HEK293T (cell line): ENCODE measurements around the gene TMC1.

Source experiments
- CTCF ChIA-PET: fragments of 350-600 bp; formaldehyde crosslinking; extraction: SDS; loops from one replicate; lab custom pipeline; 2021; ENCODE audit warnings: antibody characterized with exemption, inconsistent platforms; lab: Yijun Ruan, JAX
- POLR2A ChIA-PET: fragments of 350-600 bp; formaldehyde crosslinking; extraction: SDS; loops from one replicate; lab custom pipeline; 2020; ENCODE audit warnings: antibody characterized with exemption, inconsistent platforms; lab: Yijun Ruan, JAX
- DNase-seq: peaks from one replicate; pipeline ENCODE4 v3.0.0; 2012; ENCODE audit warnings: mixed read lengths; ENCODE audit errors: extremely low spot score
- ARNT ChIP-seq: fragments of 450-650 bp; IDR thresholded peaks from 2 replicates; pipeline ENCODE4 v1.6.1; 2017; ENCODE audit warnings: mild to moderate bottlenecking
- BHLHE40 ChIP-seq: fragments of 450-650 bp; IDR thresholded peaks from 2 replicates; pipeline ENCODE4 v1.6.1; 2016; ENCODE audit warnings: mild to moderate bottlenecking, moderate library complexity, borderline replicate concordance
- CTBP1 ChIP-seq: fragments of 450-650 bp; IDR thresholded peaks from 2 replicates; pipeline ENCODE4 v1.6.1; 2016; ENCODE audit warnings: borderline replicate concordance
- ELF4 ChIP-seq: fragments of 450-650 bp; IDR thresholded peaks from 2 replicates; pipeline ENCODE4 v1.6.1; 2017; ENCODE audit warnings: antibody characterized with exemption
- FOXA1 ChIP-seq: fragments of 450-650 bp; IDR thresholded peaks from 2 replicates; pipeline ENCODE4 v1.6.1; 2016; ENCODE audit warnings: mild to moderate bottlenecking
- FOXK2 ChIP-seq: fragments of 450-650 bp; IDR thresholded peaks from 2 replicates; pipeline ENCODE4 v1.6.1; 2016; ENCODE audit warnings: mild to moderate bottlenecking
- FOXM1 ChIP-seq: fragments of 450-650 bp; IDR thresholded peaks from 2 replicates; pipeline ENCODE4 v1.6.1; 2017; ENCODE audit warnings: mild to moderate bottlenecking, borderline replicate concordance
- HDGF ChIP-seq: fragments of 450-650 bp; IDR thresholded peaks from 2 replicates; pipeline ENCODE4 v1.6.1; 2017; ENCODE audit warnings: antibody characterized with exemption, borderline replicate concordance
- L3MBTL2 ChIP-seq: fragments of 450-650 bp; conservative IDR thresholded peaks from 2 replicates; pipeline ENCODE4 v1.6.1; 2016; ENCODE audit warnings: mild to moderate bottlenecking
- LEF1 ChIP-seq: fragments of 450-650 bp; IDR thresholded peaks from 2 replicates; pipeline ENCODE4 v1.6.1; 2017; ENCODE audit warnings: mild to moderate bottlenecking, borderline replicate concordance
- NFRKB ChIP-seq: fragments of 450-650 bp; IDR thresholded peaks from 2 replicates; pipeline ENCODE4 v1.6.1; 2016; ENCODE audit warnings: mild to moderate bottlenecking, moderate library complexity
- SP1 ChIP-seq: fragments of 450-650 bp; IDR thresholded peaks from 2 replicates; pipeline ENCODE4 v1.6.1; 2017
- SUZ12 ChIP-seq: fragments of 450-650 bp; IDR thresholded peaks from 2 replicates; pipeline ENCODE4 v1.6.1; 2016; ENCODE audit warnings: mild to moderate bottlenecking
- TARDBP ChIP-seq: fragments of 450-650 bp; IDR thresholded peaks from 2 replicates; pipeline ENCODE4 v1.6.1; 2016
- ZNF384 ChIP-seq: fragments of 450-650 bp; IDR thresholded peaks from 2 replicates; pipeline ENCODE4 v1.6.1; 2016
- TF ChIP-seq, protein P1 (sequence below): fragments of 450-650 bp; IDR thresholded peaks from 2 replicates; pipeline ENCODE4 v1.6.1; 2016

The TMC1 gene

DNA sequence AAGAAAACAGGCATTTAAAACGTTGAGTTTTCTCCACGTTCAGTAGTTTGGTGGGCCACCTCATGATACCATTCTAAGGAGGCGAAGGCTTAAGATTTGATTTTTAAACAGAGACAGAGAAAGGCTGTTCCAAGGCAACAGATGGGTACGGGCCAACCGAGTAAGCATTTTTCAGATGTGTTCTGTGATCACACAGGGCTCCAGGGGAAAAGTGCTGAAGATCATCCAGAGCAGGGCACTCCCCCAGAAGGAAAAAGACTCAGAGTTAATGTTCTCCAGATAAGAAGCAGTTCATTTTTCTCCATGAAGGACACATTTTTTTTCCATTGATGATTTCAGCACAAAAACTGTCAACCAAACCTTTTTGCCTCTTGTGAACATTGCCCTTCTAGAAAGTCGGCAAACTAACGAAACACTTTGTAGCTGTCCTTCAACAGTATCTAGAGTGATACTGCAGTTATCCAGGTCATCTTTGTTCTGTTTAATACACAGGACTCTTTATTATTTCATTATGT, 292.7 kb downstream of the TMC1 start:
- ChIA-PET CTCF (no interaction called here), POLR2A (no interaction called here)
- no peak for TF ChIP-seq SP1
- no peak for TF ChIP-seq SUZ12
- no peak for TF ChIP-seq FOXA1
- TF ChIP-seq HDGF, result no peak
- TF ChIP-seq NFRKB, result no peak
- DNase-seq, result no peak

DNA sequence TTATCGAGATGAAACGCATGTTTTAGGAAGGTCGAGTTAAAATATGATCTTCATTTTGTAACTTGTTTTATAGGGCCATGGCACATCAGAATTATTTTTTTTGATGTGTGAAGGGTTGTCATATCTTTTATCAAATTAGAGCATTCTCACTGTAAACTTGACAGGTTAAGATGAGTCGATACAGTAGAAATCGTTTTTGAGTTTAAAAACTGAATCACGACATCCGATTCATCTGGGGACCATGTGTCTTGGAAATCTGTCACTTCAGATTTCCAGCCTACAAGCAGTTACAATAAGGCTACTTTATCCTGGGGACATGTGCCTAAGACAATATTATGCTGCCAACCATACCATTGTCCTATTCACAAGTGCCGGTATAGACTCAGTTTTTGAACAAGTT, 295.3 kb downstream of the TMC1 start:
- no peak for TF ChIP-seq NFRKB
- no peak for TF ChIP-seq ARNT
- TF ChIP-seq ZNF384, result no peak
- no peak for TF ChIP-seq ELF4
- no peak for TF ChIP-seq SUZ12
- TF ChIP-seq LEF1, result no peak
- no peak for TF ChIP-seq L3MBTL2
- TF ChIP-seq FOXA1, result no peak
- TF ChIP-seq HDGF, result no peak
- no peak for TF ChIP-seq TARDBP
- no peak for TF ChIP-seq FOXM1
- CTCF ChIA-PET, result no interaction called here
- POLR2A ChIA-PET, result no interaction called here
- no peak for DNase-seq

DNA sequence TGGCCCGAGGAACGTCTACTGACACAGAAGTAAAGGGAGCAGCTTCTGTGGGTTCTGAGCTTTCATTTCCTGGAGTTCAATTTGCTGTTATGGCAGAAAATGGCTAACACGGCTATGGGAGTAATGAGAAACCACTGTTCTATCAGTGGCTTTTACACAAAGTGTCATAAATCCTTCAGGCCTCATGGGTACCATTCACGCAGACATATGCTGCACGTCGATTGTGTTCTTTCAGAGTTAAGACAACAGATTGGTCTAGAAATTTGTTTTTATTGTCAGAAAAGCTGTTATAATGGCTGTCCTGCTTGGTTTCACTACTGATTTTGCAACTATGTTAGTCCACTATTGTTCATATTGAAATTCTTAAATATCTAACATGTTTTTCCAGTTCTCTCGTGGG, 296.0 kb downstream of the TMC1 start:
- ChIA-PET POLR2A (no interaction called here), CTCF (no interaction called here)
- no peak for DNase-seq
- no peak for TF ChIP-seq BHLHE40
- no peak for TF ChIP-seq SP1
- no peak for TF ChIP-seq FOXA1
- TF ChIP-seq ELF4, result no peak
- TF ChIP-seq SUZ12, result no peak
- TF ChIP-seq LEF1, result no peak
- TF ChIP-seq FOXM1, result no peak
- TF ChIP-seq, protein P1, sequence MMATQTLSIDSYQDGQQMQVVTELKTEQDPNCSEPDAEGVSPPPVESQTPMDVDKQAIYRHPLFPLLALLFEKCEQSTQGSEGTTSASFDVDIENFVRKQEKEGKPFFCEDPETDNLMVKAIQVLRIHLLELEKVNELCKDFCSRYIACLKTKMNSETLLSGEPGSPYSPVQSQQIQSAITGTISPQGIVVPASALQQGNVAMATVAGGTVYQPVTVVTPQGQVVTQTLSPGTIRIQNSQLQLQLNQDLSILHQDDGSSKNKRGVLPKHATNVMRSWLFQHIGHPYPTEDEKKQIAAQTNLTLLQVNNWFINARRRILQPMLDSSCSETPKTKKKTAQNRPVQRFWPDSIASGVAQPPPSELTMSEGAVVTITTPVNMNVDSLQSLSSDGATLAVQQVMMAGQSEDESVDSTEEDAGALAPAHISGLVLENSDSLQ, result no peak
- no peak for TF ChIP-seq HDGF
- no peak for TF ChIP-seq NFRKB
- no peak for TF ChIP-seq TARDBP
- TF ChIP-seq ARNT, result no peak
- TF ChIP-seq FOXK2, result no peak
- TF ChIP-seq L3MBTL2, result no peak
- no peak for TF ChIP-seq ZNF384
- TF ChIP-seq CTBP1, result no peak

DNA sequence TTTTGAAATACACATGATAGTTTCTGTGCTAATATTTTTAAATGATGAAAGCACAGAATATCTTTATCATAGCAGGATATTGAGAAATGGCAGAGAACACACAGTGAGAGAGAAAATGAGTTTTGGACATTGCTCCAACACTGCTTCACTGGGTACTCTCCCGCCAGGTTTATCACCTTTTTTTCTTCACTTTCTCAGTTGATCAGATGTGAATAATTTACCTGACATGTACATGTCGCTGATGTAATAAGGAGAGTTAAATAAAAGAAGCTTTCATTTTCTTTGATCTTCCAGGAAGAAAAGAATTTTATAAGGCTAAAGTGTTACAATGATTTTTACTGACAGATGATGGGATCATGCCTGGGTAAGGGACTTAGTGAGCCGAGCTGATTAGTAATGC, 297.0 kb downstream of the TMC1 start:
- no peak for DNase-seq
- ChIA-PET POLR2A (no interaction called here), CTCF (no interaction called here)
- TF ChIP-seq TARDBP, result no peak
- TF ChIP-seq HDGF, result no peak
- no peak for TF ChIP-seq ELF4
- TF ChIP-seq LEF1, result no peak
- no peak for TF ChIP-seq FOXM1
- TF ChIP-seq SUZ12, result no peak
- no peak for TF ChIP-seq CTBP1
- no peak for TF ChIP-seq FOXA1
- TF ChIP-seq FOXK2, result no peak
- no peak for TF ChIP-seq NFRKB
- no peak for TF ChIP-seq SP1
- no peak for TF ChIP-seq L3MBTL2
- TF ChIP-seq, protein P1, result no peak
- TF ChIP-seq BHLHE40, result no peak
- TF ChIP-seq ZNF384, result no peak

DNA sequence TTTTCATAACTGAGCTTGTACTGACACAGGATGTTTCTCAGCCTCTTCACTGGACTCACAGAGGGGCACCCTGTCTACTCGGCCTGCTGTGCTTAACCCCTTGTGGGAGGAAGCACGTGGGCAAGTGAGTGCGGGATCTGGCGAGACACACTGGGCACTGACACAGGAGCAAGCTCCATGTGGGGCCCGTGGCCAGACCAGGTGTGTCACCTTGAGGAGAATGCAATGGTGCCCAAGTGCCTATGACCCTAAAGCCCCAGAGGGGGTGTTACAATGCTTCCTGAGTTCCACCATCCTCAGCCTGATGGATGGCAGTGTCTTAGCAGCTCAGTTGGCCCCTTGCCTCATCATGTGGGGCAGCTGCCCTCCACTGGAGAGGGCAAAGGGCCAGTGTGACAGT, 302.6 kb downstream of the TMC1 start:
- DNase-seq, result no peak
- ChIA-PET POLR2A (no interaction called here), CTCF (no interaction called here)
- TF ChIP-seq FOXA1 (no peak), NFRKB (no peak), ARNT (no peak), L3MBTL2 (no peak), LEF1 (no peak), ELF4 (no peak), BHLHE40 (no peak)
- TF ChIP-seq, protein P1, result no peak

DNA sequence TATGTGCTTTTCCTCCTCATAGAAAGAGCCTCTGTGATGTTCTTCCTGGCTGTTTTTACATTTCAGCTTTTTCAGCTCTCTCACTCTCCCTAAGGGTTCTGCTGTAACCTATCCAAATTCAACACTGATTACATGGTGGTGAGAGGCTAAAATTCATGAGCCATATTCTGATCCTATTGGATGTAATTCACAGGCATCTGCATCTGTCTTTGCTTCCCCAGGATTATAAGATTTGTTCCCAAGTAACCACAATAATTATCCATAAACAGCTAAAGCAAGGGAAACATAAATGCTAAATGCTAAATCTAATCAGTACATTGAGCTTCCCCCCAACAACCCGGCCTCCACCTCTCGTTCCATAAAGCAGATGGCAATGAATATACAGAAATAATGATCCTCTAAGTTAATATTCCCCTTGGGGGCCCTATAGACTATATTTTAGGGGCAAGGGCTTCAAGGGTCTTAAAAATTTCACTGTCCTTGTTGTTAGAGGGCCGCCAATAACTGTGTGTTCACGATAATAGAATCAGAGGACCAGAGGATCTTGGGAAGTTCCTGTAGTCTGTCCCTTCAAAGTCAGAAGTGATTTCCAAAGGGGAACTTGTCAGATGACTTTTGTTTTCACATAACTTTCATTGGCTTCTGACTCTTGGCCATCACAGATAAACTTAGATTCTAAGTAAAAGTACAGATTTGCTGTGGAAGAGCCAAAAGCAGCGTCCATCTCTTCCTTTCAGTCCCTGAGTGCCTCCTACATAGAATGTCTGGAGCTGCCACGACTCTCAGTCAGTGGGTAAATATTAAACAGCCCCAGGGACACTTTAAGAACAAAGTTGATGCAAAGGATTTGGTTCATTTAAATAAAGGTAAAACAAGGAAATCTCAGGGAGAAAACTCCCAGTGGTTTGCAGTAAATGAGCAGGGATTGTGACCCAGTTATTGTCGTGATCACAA, 305.9 kb downstream of the TMC1 start:
- no peak for DNase-seq
- CTCF ChIA-PET, result interaction anchor here (0.7 kb wide), 1 partner anchor 546 kb away, joined by 3 read pairs; no protein-coding TSS in a partner anchor
- no peak for TF ChIP-seq LEF1
- no peak for TF ChIP-seq FOXM1
- TF ChIP-seq FOXK2, result no peak
- no peak for TF ChIP-seq HDGF
- TF ChIP-seq ELF4, result no peak
- TF ChIP-seq ARNT, result no peak
- no peak for TF ChIP-seq SUZ12
- no peak for TF ChIP-seq FOXA1
- no peak for TF ChIP-seq L3MBTL2
- TF ChIP-seq BHLHE40, result no peak
- TF ChIP-seq TARDBP, result no peak
- no peak for TF ChIP-seq CTBP1
- TF ChIP-seq, protein P1, result no peak
- TF ChIP-seq SP1, result no peak
- TF ChIP-seq NFRKB, result no peak
- no peak for TF ChIP-seq ZNF384
- POLR2A ChIA-PET, result no interaction called here
